Measurements from ENCODE around the gene TEX9. TPM values are rescaled to one million over a fixed set of nuclear protein-coding genes. Genes with fewer than 3 reads are reported as not detected.

The TEX9 gene
- polyA plus RNA-seq, 1 donor (not counting 4 experiments of a cell fraction or from before 2014, with no cell fraction given): 3.4 TPM

DNA sequence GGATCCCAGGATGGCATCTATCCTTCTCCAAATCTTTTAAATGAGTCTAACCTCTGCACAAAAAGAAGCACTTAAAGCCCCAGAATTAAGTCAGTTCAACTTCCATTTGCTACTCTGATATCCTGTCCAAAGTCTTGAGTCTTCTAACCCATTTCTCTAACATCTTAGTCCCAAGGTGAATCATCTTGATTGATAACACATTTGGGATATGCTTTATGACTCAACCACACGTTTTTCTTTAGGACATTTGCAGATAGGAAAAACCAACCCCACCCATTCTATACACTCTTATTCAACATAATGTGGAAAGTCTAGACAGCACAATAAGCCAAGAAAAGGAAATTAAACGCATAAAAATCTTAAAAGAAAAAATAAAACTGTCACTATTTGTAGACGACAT is 18.8 kb upstream of the TEX9 start:
- H3K9me1 ChIP-seq (ENCODE audit: control insufficient read depth, extremely low read depth, insufficient read depth, low read length): no peaks in the 10 kb centered on the region
- H3K27ac ChIP-seq (ENCODE audit: control insufficient read depth, insufficient read depth, low read length): no peak overlapping the region
- H3K27me3 ChIP-seq (ENCODE audit: control insufficient read depth, extremely low read depth, insufficient read depth, low read length): no peaks in the 10 kb centered on the region
- DNase-seq (ENCODE audit: low read depth, low spot score) (no peak), FAIRE-seq (no peak)
- H3K79me2 ChIP-seq (ENCODE audit: control insufficient read depth, insufficient read depth, low read length): no peaks in the 10 kb centered on the region
- H3K9me3 ChIP-seq (ENCODE audit: control insufficient read depth, low read depth, low read length): no peaks in the 10 kb centered on the region
- no peak overlapping the region for H3K9ac ChIP-seq (ENCODE audit: control insufficient read depth, extremely low read depth, insufficient read depth, low read length)
- TF ChIP-seq, protein P1, sequence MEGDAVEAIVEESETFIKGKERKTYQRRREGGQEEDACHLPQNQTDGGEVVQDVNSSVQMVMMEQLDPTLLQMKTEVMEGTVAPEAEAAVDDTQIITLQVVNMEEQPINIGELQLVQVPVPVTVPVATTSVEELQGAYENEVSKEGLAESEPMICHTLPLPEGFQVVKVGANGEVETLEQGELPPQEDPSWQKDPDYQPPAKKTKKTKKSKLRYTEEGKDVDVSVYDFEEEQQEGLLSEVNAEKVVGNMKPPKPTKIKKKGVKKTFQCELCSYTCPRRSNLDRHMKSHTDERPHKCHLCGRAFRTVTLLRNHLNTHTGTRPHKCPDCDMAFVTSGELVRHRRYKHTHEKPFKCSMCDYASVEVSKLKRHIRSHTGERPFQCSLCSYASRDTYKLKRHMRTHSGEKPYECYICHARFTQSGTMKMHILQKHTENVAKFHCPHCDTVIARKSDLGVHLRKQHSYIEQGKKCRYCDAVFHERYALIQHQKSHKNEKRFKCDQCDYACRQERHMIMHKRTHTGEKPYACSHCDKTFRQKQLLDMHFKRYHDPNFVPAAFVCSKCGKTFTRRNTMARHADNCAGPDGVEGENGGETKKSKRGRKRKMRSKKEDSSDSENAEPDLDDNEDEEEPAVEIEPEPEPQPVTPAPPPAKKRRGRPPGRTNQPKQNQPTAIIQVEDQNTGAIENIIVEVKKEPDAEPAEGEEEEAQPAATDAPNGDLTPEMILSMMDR (optimal IDR thresholded peaks at IDR 0.05 in 1 of 3, IDR thresholded peaks at IDR 0.05 in 1 of 3, conservative IDR thresholded peaks at IDR 0.05 in 1 of 3; ENCODE audit: extremely low read depth in 1 of 3, insufficient read depth in 2 of 3, low read length in 3 of 3): no peak
- TF ChIP-seq EZH2 (IDR thresholded peaks at IDR 0.05; ENCODE audit: low read length): no peak
- H2AFZ ChIP-seq (ENCODE audit: control insufficient read depth, low read length): no peak overlapping the region
- H3K4me3 ChIP-seq (ENCODE audit: control insufficient read depth in 2 of 3, extremely low read depth in 1 of 3, insufficient read depth in 2 of 3, low read depth in 1 of 3, low read length in 3 of 3): no peak overlapping the region
- no peaks in the 10 kb centered on the region for H3K36me3 ChIP-seq (ENCODE audit: control insufficient read depth in 2 of 2, extremely low read depth in 1 of 2, insufficient read depth in 2 of 2, low read length in 2 of 2)
- H3K4me2 ChIP-seq (ENCODE audit: control insufficient read depth, extremely low read depth, insufficient read depth, low read depth, low read length): no peak overlapping the region
- dilution Hi-C loops (cut with MboI; ENCODE audit: extremely low pct_ligation_motif_present, low sequenced_read_pairs): no loop called here
- peaks cover 21% of the 10 kb centered on the region for H3K4me1 ChIP-seq (ENCODE audit: control insufficient read depth, extremely low read depth, insufficient read depth, low read length)
- no peaks in the 10 kb centered on the region for H4K20me1 ChIP-seq (ENCODE audit: control insufficient read depth, extremely low read depth, insufficient read depth, low read length)

DNA sequence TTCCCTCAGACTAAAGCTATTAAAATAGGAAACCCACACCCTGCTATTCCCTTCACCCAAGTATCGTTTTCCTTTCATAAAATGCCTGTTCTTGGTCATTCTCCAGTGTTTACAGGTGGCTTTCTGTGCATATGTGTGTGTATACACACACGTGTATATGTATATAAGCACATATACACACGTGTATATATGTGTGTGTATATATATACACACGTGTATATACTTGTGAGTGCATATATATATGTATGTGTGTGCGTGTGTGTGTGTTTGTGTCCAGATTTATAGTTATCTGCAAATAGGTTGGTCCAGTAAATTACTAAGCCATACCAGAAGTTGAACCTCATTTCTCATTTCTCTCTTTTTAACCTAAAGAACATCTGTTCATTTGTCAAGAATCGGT is 15.7 kb upstream of the TEX9 start:
- no peak overlapping the region for H3K4me2 ChIP-seq (ENCODE audit: control insufficient read depth, extremely low read depth, insufficient read depth, low read depth, low read length)
- dilution Hi-C loops (cut with MboI; ENCODE audit: extremely low pct_ligation_motif_present, low sequenced_read_pairs): no loop called here
- H3K36me3 ChIP-seq (ENCODE audit: control insufficient read depth in 2 of 2, extremely low read depth in 1 of 2, insufficient read depth in 2 of 2, low read length in 2 of 2): no peaks in the 10 kb centered on the region
- FAIRE-seq: no peak
- no peaks in the 10 kb centered on the region for H3K27me3 ChIP-seq (ENCODE audit: control insufficient read depth, extremely low read depth, insufficient read depth, low read length)
- no peak overlapping the region for H3K27ac ChIP-seq (ENCODE audit: control insufficient read depth, insufficient read depth, low read length)
- no peak overlapping the region for H3K9ac ChIP-seq (ENCODE audit: control insufficient read depth, extremely low read depth, insufficient read depth, low read length)
- H2AFZ ChIP-seq (ENCODE audit: control insufficient read depth, low read length): no peak overlapping the region
- H3K9me1 ChIP-seq (ENCODE audit: control insufficient read depth, extremely low read depth, insufficient read depth, low read length): no peaks in the 10 kb centered on the region
- H3K4me3 ChIP-seq (ENCODE audit: control insufficient read depth in 2 of 3, extremely low read depth in 1 of 3, insufficient read depth in 2 of 3, low read depth in 1 of 3, low read length in 3 of 3): no peak overlapping the region
- no peak for TF ChIP-seq EZH2 (IDR thresholded peaks at IDR 0.05; ENCODE audit: low read length)
- TF ChIP-seq, protein P1 (optimal IDR thresholded peaks at IDR 0.05 in 1 of 3, IDR thresholded peaks at IDR 0.05 in 1 of 3, conservative IDR thresholded peaks at IDR 0.05 in 1 of 3; ENCODE audit: extremely low read depth in 1 of 3, insufficient read depth in 2 of 3, low read length in 3 of 3): no peak
- peaks cover 4% of the 10 kb centered on the region for H3K4me1 ChIP-seq (ENCODE audit: control insufficient read depth, extremely low read depth, insufficient read depth, low read length)
- H3K9me3 ChIP-seq (ENCODE audit: control insufficient read depth, low read depth, low read length): no peaks in the 10 kb centered on the region
- H4K20me1 ChIP-seq (ENCODE audit: control insufficient read depth, extremely low read depth, insufficient read depth, low read length): no peaks in the 10 kb centered on the region
- no peaks in the 10 kb centered on the region for H3K79me2 ChIP-seq (ENCODE audit: control insufficient read depth, insufficient read depth, low read length)
- DNase-seq (ENCODE audit: low read depth, low spot score): no peak
